GM19438 (cell line): Measurements from ENCODE around the gene SPTBN5.

Experiments
- ATAC-seq: cut with Tn5 transposase; IDR thresholded peaks from one replicate; pipeline ENCODE4 v1.9.1; 2021; ENCODE audit warnings: low read depth; ENCODE audit not compliant: unreplicated experiment

The SPTBN5 gene

DNA sequence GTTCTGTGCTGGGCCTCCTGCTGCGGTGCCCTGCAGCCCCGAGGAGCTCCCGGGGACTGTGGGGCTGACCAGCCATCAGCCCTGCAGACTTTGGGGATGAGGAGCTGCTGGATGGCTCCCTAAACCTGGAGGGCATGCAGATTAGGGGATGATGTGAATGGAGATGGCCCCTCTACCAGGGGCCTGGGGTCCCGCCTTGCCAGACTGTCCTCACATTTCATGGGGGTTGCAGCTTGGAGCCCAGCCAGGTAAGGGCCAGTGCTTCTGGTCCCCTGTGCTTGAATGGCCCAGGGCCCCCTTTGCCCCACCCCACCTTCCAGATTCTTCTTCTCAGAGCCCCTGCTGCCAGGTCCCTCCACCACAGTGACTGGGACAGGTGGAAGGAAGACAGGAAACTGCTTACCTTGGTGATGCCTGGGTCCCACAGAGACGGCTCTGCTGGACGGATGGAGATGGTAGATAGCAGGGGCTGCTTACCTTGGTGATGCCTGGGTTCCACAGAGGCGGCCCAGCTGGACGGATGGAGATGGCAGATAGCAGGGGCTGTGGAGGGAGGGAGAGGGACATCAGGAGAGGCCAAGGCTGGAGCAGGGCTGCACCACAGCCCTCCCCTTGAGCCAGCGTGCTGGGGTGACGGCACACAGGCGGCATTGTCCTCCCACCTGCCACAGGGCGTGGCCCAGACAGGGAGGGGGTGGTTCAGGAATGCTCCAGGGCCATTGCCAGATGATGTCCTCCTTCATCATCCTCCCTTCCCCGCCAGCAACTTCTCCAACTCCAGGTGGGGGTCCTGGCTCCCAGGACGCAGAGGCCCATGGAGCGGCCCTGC is at the start of gene SPTBN5:
Gene SPTBN5, minus strand, starts transcription at position 632 of the 829 bp plus-strand sequence. Its CDS starts 556 bp downstream, at position 76.
- ATAC-seq = no peak

DNA sequence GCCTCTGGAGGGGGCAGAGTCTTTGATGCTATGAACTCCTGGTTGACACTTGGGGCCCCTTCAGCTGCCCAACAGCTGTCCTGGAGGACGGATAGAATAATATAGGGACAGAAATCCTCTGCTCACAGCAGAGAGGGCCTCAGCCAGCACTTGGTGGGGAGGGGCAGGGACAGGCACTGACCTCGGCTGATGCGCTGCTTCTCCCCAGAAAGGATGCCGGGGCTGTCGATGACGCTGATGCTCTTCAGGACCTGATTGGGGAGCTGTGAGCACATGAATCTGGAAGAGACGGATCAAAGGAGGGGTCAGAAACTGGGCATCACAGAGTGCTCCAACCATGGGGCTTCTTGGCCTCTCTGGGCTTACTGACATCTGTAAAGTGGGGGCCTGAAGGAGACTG is 49.0 kb upstream of the SPTBN5 start:
- ATAC-seq = no peak

DNA sequence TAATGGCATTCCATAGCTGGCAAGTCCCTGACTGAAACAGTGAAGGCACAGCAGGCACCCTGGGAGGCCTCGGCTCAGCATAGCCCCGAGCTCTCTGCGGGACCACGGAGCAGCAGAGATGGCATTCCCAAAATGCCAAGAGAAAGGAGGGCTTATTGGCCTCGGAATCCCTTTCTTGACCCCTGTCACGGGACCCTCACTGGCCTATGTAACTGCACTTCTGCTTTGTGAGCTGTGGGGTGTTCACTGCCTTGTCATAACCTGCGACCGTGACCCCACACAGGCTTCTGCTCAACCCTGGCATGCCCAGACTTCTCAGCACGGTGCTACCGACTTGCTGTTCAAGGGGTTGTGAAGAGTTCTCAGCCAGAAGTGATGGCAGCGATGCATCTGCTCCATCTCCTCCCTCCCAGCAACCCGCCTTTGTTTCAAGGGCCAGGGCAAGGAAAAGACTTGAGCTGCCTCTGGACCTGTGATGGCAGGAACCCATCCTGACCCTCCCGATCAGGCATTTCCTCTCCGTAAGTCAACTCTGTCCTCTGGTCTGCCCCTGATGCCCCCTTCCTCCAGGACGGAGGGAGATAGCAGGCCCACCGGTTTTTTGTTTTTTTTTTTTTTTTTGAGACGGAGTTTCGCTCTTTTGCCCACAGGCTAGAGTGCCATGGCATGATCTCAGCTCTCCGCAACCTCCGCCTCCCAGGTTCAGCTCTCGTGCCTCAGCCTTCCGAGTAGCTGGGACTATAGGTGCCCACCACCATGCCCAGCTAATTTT is 48.0 kb upstream of the SPTBN5 start:
- ATAC-seq = no peak

DNA sequence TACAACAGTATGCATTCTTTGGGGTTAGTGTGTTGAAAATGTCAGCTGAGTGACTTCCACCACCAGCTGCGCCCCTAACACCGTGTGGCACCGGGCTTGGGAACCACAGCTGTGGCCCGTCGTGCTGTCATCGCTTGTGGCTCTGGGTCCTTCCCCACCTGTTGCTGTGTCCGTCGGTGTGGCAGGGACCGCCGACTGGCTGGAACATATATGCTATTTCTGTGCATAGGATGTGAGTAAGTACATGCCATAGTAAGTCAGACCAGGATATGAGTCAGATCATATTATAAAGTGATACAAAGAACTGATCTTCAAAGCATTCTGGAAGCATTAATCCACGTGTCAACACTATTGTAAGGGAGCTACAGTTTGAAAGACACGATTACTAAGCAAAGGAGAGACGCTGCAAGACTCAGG is 46.6 kb upstream of the SPTBN5 start:
- no peak for ATAC-seq

DNA sequence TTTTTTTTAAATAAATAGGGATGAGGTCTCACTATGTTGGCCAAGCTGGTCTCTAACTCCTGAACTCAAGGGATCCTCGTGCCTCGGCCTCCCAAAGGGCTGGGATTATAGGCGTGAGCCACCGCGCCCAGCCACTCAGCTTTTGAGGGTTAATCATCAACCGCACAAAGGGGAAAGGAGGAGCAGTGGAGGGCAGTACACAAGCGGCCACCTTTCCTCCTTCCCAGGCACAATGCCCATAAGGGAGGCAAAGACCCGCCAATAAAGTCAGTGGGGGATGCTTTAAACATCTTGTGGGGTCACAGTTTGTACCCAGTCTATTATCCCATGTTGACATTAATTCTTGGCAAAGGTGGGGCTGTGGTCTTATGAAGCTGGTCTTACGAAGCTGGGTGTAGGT is 46.1 kb upstream of the SPTBN5 start:
- no peak for ATAC-seq

DNA sequence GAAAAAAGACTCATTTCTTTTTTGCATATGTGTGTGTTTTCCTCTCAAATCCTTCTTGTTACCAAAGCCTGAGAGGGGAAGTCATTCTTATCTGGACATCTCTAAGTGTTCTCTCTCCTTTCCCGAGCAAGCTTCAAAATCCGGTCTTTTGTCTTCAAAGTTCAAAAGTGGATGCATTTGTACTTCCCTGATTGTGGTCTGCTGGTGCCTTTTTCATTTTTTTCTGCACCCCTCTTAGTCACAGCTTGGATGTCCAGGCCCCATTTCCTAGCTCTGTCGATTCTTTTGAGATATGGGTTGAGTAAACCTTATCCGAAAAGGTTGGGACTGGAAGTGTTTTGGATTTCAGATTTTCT is 43.7 kb upstream of the SPTBN5 start:
- ATAC-seq = no peak

DNA sequence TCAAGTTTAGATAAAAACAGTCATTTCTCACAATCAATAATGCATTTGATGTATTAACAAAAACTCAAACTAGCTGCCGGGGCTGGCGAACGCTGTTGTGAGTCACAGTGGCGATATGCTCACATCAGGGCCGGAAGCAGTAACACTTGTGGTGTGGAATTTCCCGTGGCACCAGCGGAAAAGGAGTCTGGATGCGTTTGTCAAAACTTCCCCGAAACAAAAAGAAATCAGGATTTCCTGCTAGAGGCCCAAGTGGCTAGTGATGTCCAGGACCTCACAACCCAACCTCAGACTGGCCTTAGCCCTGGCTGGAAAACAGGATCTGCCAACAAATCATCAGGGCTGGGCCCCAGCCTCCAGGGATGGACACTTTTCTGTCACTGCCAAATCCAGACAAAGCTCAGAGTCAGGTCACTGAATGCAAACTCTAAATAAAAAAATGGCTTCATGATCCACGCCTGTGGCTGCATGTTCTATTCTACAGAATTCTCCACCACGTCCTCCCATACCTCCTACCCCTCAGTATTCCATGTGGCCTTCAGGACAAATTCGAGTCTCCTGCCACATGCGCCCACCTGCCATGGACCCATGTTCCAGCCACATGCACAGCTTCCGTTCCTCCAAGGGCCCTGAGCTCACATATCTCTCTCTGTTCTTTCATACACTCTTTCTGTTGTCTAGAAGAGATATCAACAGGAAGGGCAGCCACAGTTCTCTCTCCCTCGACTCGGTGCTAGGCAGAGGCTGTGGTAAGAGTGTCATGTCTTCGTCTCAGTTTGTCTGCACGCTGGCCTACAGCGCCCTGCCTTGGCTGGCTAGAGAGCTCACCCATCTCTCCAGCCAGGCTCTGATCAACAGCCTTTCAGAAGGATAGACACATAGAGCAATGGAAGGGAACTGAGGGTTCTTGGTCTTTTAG is 43.1 kb upstream of the SPTBN5 start:
- ATAC-seq = no peak

DNA sequence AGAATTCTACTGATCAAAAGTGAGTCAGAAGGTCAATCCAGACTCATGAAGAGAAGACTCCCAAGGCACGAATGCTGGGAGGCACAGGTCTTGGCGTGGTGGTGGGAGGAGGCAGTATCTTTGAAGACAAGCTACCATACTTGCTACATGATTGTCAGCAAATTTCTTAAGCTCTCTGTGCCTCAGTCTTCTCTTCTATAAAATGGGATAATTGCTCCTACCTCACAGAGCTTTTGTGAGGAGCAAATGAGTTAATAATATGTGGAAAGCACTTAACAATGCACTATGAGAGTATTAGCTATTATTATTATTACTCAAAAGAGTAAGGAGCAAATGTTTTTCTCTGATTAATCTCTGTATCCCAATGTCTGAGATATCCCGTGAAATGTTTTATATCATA is 42.3 kb upstream of the SPTBN5 start:
- ATAC-seq = no peak

DNA sequence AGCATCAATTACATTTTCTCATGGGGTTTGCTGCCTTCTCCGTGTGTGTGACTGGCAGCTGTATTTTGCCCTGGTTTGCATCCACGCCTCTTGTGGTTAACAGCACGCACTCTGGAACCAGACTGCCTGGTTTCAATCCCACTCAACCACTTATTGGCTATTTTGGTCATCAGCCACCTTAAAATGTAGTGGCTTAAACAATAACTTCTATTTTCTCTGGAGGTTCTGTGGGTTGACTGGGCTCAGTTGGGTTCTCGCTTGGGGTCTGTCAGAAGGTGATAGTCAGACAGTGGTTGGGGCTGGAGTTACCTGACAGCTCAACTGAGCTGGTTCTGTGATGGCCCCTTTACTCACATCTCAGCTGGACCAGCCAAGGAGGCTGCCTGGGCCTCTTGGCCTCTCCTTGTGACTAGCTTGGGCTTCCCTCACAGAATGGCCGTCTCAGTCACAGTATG is 41.7 kb upstream of the SPTBN5 start:
- ATAC-seq = no peak

DNA sequence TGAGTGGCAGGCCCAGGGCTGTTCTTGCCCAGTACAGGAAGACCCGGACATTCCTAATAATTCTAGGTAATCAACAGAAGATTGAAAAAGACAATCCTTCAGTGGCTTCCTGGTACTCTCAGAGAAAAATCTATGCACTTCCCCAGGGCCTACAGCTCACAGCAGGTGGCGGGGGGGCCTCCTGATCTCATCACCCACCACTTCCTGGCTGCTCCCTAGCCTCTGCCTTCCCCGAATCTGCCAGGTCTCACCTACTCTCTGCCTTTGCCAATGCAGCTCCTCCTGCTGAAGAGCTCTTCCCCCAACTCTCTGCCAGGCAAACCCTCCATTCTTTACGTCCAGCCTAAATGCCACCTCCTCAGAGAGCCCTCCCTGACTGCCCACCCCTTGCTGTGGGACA is 41.0 kb upstream of the SPTBN5 start:
- ATAC-seq = no peak

DNA sequence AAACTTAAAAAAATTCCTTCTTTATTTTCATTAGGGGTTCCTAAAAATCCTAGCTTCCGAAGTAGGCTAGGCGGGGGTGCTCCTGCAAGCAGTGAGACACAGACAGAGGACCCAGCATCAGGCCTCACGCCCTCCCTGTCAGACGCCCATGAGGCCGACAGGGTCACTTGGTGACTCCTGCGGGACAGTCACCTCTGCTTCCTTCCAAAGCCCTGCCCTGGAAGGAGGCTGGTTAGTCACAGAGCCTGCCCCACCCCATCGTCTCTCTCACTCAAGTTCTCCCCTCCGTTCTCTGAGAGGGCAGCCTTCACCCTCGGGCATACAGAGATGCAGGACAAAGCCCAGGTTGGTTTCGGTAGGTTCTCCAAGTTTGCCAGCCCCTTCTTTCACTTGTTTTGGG is 39.9 kb upstream of the SPTBN5 start:
- ATAC-seq = no peak

DNA sequence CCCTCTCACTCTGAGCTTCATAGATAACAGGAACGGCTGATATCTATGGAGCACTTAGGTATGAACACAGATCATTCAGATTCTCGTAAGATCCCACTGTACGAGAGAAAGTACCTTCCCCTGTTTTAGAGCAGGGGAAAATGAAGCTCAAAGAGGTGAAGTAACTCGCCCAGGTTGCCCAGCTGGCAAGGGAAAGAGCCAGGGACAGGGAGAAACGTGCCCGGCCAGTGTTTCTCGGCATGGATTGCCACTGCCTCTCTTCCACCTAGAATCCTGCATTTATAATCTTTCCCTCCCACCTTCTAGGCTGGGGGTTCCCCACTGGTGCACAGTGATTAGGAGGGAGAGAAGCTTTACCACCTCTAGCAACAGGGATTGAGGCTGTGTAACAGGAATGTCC is 39.5 kb upstream of the SPTBN5 start:
- no peak for ATAC-seq

DNA sequence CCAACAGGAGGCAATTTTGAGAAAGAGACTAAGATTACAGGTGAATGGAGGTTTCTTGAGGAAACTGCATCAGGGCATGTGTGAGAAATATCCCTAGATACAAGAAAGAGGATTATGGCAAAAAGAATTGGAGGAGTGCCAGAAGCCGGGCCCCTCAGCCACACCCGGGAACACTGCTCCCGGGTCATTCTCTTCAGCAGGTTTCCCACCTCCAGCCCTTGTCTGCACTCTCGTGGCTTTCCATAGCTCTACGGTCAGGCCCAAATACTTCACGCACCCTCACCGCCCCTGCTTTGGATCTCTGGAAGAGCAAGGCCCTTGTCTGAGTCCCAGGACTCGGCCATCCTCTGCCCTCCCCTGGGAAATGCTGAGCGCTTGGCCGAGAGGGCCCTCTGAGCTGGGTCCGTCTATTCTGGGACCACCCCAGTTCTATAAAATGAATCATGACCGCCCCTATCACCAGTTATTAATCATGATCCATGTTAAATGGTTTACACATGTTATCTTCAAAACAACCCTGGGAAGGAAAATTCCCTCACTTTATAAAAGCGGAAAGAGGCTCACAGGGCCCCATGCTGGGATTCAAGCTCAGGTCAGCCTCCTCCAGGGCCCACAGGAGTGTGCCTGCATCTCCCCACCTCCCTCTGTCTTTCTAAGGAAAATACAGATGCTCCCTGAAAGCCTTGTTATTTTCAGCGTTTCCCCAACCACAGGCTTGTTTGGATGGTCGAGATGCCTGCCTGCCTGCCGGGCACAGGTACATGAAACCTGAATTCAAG is 38.8 kb upstream of the SPTBN5 start:
- ATAC-seq = no peak

DNA sequence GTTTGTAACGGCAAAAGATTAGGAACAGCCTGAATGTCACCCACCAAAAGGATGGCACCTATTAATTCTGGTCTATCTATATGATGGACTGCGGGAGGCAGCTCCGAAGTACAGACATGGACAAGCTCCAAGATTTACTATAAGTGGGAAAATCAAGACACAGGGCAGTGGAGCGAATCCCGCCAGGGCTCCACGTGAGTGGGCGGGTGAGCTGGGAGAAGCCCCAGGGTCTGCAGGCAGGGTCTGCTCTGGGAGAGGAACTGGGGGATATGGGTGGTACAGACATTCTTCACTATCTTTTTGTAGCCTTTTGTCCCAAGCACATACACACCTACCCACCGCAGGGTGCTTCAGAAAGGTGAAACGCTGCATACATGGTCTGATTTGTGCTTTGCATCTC is 38.2 kb upstream of the SPTBN5 start:
- ATAC-seq = no peak

DNA sequence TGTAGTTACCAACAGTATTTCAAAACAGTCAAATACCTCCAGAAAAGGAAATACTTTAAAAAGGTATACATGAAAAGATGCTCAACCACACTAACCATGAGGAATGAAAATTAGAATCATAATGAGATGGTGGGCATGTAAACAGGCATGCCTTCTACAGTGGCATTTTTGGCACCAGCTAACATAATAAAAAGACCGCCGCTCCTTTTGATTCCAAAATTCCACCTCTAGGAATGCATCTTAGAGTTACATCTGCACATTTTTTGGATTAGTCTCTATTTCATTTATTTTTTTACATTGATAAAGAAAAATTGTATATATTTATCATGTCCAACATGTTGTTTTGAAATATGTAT is 37.0 kb upstream of the SPTBN5 start:
- ATAC-seq = no peak

DNA sequence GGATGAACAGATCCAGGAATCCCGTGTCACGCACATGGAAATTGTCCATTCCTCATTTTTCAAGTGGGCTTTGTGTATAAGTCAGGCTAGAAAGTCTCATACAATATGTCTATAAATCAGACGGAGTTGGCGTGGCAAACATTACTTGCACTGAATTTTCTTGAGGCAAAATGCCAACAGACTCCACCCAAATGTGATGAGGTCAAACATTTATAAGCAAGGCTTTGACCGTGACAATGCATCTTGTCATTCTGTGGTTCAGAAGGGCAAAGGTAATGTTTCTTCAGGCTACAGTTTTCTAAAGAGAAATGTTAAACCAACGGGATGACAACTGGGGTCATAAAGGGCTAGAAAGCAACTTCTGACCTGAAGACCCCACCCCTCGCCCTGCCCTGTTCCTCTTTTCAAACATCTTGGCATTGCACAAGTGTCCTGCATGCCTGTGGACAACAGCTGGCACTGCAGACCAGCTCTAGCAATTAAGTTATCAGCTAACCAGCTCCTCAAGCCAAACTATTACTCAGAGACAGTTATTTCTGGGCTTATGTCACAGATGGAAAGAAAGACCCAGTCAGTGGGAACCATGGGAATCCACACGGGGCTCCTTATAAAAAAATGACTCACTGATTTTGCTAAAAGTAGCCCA is 36.5 kb upstream of the SPTBN5 start:
- ATAC-seq = no peak

DNA sequence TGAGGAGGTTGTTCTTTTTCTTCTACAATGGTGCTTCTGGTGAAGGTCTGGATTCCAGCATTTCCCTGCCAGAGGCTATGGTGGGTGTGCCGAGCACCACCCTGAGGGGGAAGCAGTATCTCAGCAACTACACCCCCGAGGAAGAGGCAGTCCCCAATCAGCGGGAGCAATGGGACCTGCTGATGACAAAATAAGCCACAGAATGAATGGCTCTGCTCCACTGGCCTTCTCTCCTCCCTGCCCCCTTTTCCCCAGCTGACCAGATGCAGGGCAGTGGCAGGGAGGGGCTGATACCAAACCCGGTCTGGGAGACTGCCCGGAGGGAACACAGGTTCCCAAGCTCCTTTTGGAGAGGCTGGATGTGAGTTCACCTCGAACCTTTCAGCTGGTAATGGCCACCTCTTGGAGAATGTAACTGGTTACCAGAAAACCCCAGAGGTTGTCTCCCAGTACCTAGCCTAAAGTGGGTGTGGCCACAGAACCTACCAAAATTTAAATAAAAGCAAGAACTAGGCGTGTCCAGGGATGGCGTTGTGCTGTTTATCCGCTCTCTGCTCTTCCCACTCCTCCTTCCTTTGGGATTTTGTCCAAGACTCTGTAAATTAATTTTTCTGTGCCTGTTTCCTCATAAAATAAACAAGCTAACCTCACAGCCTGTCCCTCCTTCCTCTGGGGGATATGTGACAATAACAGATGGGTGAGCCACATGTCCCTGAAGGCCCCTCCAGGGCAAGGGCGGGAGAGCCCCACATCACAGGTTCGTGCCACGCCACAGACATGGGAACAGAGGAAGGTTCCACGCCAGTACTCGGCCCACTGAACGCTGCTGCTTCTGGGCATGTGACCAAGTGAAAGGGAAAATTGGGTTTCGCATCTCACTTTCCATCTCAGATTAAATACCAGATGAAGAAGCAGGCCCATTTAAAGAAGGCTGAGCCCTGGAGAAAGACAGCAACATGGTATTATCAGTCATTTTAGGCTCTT is 35.1 kb upstream of the SPTBN5 start:
- ATAC-seq = peak; percentile 67

DNA sequence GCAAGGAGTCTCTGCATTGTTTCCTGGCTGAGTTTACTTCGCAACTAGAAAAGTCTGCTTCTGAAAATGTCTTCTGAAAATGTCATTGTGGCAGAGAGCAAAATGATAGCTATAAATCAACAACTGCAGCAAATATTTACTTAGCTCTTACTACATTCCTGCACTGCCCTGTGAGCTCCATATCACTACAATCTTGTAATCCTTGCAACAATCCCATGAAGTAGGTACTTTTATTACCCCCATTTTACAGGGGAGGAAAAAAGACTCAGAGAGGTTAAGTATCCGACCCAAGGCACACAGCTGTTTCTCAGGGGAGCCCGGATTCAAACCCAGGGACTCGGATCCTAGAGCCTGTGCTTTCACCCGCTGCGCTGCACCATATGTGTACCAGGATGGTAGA is 34.2 kb upstream of the SPTBN5 start:
- ATAC-seq = no peak

DNA sequence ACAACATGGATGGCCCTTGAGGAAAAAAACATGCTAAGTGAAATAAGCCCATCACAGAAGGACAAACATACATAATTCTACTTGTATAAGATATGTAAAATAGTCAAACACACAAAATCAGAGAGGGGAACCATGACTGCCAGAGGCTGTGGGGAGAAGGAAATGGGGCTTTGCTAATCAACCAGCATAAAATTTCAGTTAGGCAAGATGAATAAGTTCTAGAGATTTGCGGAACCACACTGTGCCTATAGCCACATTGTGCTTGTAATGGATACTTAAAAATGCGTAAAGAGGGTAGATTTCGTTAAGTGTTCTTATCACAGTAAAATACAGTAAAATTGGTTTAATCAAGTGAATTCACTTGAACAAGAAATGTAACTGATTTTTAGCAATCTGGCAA is 33.7 kb upstream of the SPTBN5 start:
- ATAC-seq = no peak
